BLaER1 (cell line): ENCODE measurements around the gene ARID3B.

ENCODE experiments used
- H3K27ac ChIP-seq: shearing (Covaris generic); formaldehyde crosslinking; 2 replicates; pipeline ENCODE4 v1.8.1; 2022
- H3K27me3 ChIP-seq: shearing (Covaris generic); formaldehyde crosslinking; 2 replicates; pipeline ENCODE4 v1.8.1; 2022
- H3K36me3 ChIP-seq: shearing (Covaris generic); formaldehyde crosslinking; 2 replicates; pipeline ENCODE4 v1.8.1; 2022
- H3K4me1 ChIP-seq: shearing (Covaris generic); formaldehyde crosslinking; 2 replicates; pipeline ENCODE4 v1.8.1; 2022
- H3K4me2 ChIP-seq: shearing (Covaris generic); formaldehyde crosslinking; 2 replicates; pipeline ENCODE4 v1.8.1; 2022
- H3K4me3 ChIP-seq: shearing (Covaris generic); formaldehyde crosslinking; 2 replicates; pipeline ENCODE4 v1.8.1; 2022
- H3K9ac ChIP-seq: shearing (Covaris generic); formaldehyde crosslinking; 2 replicates; pipeline ENCODE4 v1.8.1; 2022
- H3K9me3 ChIP-seq: shearing (Covaris generic); formaldehyde crosslinking; 2 replicates; pipeline ENCODE4 v1.8.1; 2022
- H4K20me1 ChIP-seq: shearing (Covaris generic); formaldehyde crosslinking; 2 replicates; pipeline ENCODE4 v1.8.1; 2022
- Cebpa-rat ChIP-seq: shearing (Covaris generic); IDR thresholded peaks from 2 replicates; pipeline ENCODE4 v1.8.1; 2022

Gene ARID3B

GRCh38 chr15:74646480-74646879 is 105.5 kb downstream of the ARID3B start:
- TF ChIP-seq Cebpa-rat: no peak

More at GRCh38 chr15:74646480-74646879, 105.5 kb downstream of the ARID3B start:
- H4K20me1 ChIP-seq: peaks cover 100% of the 10 kb centered on the region
- H3K9ac ChIP-seq: no peak overlapping the region
- H3K4me1 ChIP-seq: peaks cover 15% of the 10 kb centered on the region
- no peaks in the 10 kb centered on the region for H3K9me3 ChIP-seq
- no peaks in the 10 kb centered on the region for H3K27me3 ChIP-seq
- H3K4me3 ChIP-seq: no peak overlapping the region
- H3K27ac ChIP-seq: no peak overlapping the region
- H3K36me3 ChIP-seq: peaks cover 63% of the 10 kb centered on the region
- no peak overlapping the region for H3K4me2 ChIP-seq
